GM10847 (cell line): Measurements from ENCODE around the gene MYORG.
A peak's percentile ranks its signal among the peaks of the same experiment; 100 is the strongest.

Experiments
- POLR2A ChIP-seq: IDR thresholded peaks from 2 replicates; pipeline ENCODE4 v1.6.1; 2011; ENCODE audit not compliant: insufficient read length; ENCODE audit errors: extremely low read depth

Gene MYORG

DNA sequence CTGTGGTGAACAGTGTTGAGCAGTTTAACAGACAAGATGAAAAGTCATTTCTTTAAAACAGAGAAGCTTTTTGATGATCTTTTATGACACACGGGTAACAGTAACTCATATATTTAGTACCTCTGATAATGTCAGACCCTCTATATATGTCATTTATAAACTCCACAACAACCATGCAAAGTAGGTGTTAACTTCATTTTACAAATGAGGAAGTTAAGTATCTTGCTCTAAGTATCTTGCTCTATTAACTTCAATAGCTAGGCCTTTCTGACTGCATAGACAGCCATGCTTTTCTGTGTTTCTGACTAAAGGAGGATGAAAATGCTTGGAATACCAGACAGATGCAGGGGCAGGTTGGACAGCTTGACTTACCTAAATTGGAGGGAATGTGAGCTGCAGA, 45.5 kb downstream of the MYORG start:
- no peak for TF ChIP-seq POLR2A

- peak; percentile 72 for TF ChIP-seq POLR2A
Observed at GRCh38 chr9:34328987-34329832, 47.5 kb downstream of the MYORG start, which contains the start of the genes KIF24 and NUDT2. Gene KIF24 (minus strand): TSS chr9:34329268. CDS start chr9:34311346, 17,922 bp downstream. Gene NUDT2 (plus strand): TSS chr9:34329569. CDS start chr9:34339040, 9,471 bp downstream.

DNA sequence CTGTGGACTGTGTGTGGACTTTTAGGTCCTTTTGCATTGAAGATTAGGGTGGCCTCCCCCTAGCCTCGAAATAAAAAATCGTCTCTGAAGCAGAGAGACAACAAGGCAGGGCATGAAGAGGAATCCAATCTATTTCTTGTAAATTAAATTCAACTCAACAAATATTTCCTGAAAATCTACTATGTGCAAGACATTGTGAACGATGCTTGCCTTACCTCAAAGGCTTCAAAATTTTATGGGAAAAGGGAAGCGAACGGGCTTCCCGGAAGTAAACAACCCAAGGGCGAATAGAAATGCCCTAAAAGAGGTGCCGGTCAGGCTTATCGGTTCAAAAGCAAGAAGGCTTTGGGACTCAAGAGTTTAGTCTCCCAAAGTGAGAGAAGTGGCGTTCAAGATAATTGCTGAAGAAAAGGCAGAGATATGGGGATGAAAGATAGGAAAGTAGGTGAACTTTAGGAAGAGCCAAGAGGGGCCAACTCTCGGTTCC, 48.2 kb downstream of the MYORG start:
- no peak for TF ChIP-seq POLR2A

- TF ChIP-seq POLR2A, result no peak
Observed at GRCh38 chr9:34326690-34327089, 50.0 kb downstream of the MYORG start.

DNA sequence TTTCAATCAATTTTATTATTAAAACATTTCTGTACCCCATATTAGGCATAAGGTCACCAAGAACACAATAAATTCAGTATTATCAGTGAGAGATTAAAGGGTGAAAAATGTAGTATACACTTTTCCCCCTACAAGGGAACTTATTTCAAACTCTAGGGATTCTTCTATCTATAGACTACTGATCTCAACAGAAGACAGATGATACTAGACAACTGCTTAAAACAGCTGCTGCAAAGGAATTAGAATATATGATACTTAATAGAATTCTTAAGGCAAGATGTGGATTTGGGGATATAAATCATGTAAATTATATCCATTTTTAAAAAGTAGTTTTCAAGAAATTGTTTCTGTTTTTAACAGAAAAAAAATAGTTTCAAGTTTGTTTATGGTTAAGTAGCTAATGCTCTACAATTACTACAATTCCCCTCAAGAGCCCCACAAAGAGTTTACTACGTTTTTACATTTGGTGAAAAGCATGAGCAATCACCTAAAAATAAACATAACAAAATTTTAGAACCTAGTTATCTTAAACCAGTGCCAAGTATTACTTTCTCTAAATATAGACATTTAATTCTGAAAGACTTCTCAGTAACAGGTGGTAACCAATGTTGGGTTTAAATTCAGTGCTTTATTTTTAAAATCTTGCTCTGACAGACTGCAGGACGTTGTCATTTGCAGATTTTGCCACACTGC, 53.7 kb downstream of the MYORG start:
- TF ChIP-seq POLR2A, result no peak

DNA sequence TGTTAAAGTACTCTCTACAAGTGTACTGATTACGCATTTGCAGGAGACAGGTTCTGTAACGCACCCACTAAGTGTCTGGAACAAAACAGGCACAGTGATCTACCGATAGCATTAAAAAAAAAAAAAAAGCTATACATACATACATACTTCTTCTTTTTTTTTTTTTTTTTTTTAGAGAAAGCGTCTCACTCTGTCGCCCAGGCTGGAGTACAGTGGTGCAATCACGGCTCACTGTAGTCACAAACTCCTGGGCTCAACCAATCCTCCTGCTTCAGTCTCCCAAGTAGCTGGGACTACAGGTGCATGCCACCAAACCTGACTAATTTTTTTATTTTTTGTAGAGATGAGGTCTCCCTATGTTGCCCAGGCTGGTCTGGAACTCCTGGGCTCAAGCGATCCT, 55.2 kb downstream of the MYORG start:
- TF ChIP-seq POLR2A, result no peak

DNA sequence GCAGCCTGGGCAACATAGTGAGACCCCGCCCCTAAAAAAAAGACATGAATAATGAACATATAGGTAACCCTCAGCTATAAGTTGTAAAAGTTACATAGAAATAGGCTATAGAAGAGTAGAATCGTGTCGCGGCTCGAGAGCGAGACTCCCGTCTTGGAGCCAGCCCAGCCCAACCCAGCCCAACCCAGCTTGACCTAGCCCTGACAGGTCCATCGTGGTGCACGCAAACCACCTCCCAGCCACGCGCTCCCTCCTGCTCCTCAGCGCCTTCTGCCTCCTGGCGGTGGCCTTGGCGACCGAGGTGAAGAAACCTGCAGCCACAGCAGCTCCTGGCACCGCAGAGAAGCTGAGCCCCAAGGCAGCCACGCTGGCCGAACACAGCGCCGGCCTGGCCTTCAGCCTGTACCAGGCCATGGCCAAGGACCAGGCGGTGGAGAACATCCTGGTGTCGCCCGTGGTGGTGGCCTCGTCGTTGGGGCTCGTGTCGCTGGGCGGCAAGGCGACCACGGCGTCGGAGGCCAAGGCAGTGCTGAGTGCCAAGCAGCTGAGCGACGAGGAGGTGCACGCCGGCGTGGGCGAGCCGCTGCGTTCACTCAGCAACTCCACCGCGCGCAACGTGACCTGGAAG, 58.4 kb downstream of the MYORG start:
- TF ChIP-seq POLR2A, result no peak

- TF ChIP-seq POLR2A, result no peak
Observed at GRCh38 chr9:34317436-34317835, 59.3 kb downstream of the MYORG start.
